ENCODE results near the gene SLC2A4RG.

- TF ChIP-seq EP300 (IDR thresholded peaks at IDR 0.05) (no peak), POLR2A (IDR thresholded peaks at IDR 0.05; ENCODE audit: low read depth) (no peak)
- TF ChIP-seq, protein P1, sequence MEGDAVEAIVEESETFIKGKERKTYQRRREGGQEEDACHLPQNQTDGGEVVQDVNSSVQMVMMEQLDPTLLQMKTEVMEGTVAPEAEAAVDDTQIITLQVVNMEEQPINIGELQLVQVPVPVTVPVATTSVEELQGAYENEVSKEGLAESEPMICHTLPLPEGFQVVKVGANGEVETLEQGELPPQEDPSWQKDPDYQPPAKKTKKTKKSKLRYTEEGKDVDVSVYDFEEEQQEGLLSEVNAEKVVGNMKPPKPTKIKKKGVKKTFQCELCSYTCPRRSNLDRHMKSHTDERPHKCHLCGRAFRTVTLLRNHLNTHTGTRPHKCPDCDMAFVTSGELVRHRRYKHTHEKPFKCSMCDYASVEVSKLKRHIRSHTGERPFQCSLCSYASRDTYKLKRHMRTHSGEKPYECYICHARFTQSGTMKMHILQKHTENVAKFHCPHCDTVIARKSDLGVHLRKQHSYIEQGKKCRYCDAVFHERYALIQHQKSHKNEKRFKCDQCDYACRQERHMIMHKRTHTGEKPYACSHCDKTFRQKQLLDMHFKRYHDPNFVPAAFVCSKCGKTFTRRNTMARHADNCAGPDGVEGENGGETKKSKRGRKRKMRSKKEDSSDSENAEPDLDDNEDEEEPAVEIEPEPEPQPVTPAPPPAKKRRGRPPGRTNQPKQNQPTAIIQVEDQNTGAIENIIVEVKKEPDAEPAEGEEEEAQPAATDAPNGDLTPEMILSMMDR (IDR thresholded peaks at IDR 0.05), result no peak
Observed at GRCh38 chr20:63693083-63693732, 46.4 kb upstream of the SLC2A4RG start.
